GM12878 (cell line): ENCODE results near the gene CACNA2D2. TPM values are rescaled to one million over a fixed set of nuclear protein-coding genes. Genes with fewer than 3 reads are reported as not detected.

Experiments used
- ATAC-seq: fragments of 200-7000 bp; cut with Tn5 transposase; 3 replicates; pipeline ENCODE4 v1.9.1; 2020; ENCODE audit warnings: mild to moderate bottlenecking, moderate library complexity
- BruUV-seq: library from RNA; stranded (reverse); fragments of 400-500 nt; replicated peaks from 2 replicates; lab custom pipeline; 2021; lab: Mats Ljungman, UMichigan
- CTCF ChIA-PET: fragments of 300-600 bp; sonication (Branson Sonifier 250); formaldehyde crosslinking; extraction: SDS; loops from one replicate; lab custom pipeline; 2021; ENCODE audit warnings: inconsistent platforms; lab: Yijun Ruan, JAX
- POLR2A ChIA-PET: fragments of 350-600 bp; formaldehyde crosslinking; extraction: SDS; loops from one replicate; lab custom pipeline; 2021; ENCODE audit warnings: inconsistent platforms; lab: Charles Lee
- RAD21 ChIA-PET: fragments of 300-600 bp; sonication (Branson Sonifier 250); formaldehyde crosslinking; loops from one replicate; lab custom pipeline; 2023; ENCODE audit warnings: antibody characterized with exemption; ENCODE audit not compliant: unreplicated experiment; lab: Charles Lee
- SMC1A ChIA-PET: fragments of 300-600 bp; sonication (Branson Sonifier 250); formaldehyde crosslinking; loops from one replicate; lab custom pipeline; 2023; ENCODE audit not compliant: unreplicated experiment, uncharacterized antibody; lab: Charles Lee
- DNase-seq: peaks from one replicate; pipeline ENCODE4 v3.0.0-alpha.2; 2011; ENCODE audit warnings: low read depth, low spot score
- FAIRE-seq: peaks from 3 replicates; lab custom pipeline; 2011; peaks lifted over from hg19 to GRCh38; lab: Jason Lieb, UNC
- H2AFZ ChIP-seq: 2 replicates; pipeline ENCODE4 v1.6.0; 2011; ENCODE audit warnings: low read depth, low read length, control low read depth; ENCODE audit not compliant: control insufficient read depth
- H3K27ac ChIP-seq: 2 replicates; pipeline ENCODE4 v1.5.1; 2011; ENCODE audit warnings: control low read depth; ENCODE audit not compliant: control insufficient read depth, insufficient read depth
- H3K27me3 ChIP-seq, 2 experiments: replicated peaks in 1 of 2; 2 replicates each; pipeline versions ENCODE4 v1.6.0 to v1.6.1; 2011; ENCODE audit warnings: low read length in 1 of 2; ENCODE audit not compliant: control insufficient read depth in 2 of 2, insufficient read depth in 2 of 2
- H3K36me3 ChIP-seq, 2 experiments: 2 replicates each; pipeline ENCODE4 v1.5.1; 2011; ENCODE audit warnings: low read length in 1 of 2; ENCODE audit not compliant: control insufficient read depth in 2 of 2, insufficient read depth in 2 of 2
- H3K4me1 ChIP-seq: 2 replicates; pipeline ENCODE4 v1.6.1; 2011; ENCODE audit warnings: mild to moderate bottlenecking, low read length, moderate library complexity, mixed read lengths; ENCODE audit not compliant: control insufficient read depth, insufficient read depth
- H3K4me2 ChIP-seq: 2 replicates; pipeline ENCODE4 v1.6.0; 2011; ENCODE audit warnings: control low read depth; ENCODE audit not compliant: control insufficient read depth, insufficient read depth
- H3K4me3 ChIP-seq: fragments of 200-600 bp; sonication (generic); 2 replicates; pipeline ENCODE4 v1.5.1; 2016
- H3K79me2 ChIP-seq: 2 replicates; pipeline ENCODE4 v1.6.0; 2011; ENCODE audit warnings: low read length; ENCODE audit not compliant: control insufficient read depth, insufficient read depth
- H3K9ac ChIP-seq: 2 replicates; pipeline ENCODE4 v1.8.0; 2011; ENCODE audit warnings: low read length, control low read depth, mixed read lengths; ENCODE audit not compliant: control insufficient read depth, insufficient read depth
- H3K9me3 ChIP-seq: replicated peaks from 3 replicates; pipeline ENCODE4 v1.5.1; 2011; ENCODE audit warnings: mild to moderate bottlenecking, low read length; ENCODE audit not compliant: control insufficient read depth, insufficient read depth
- H4K20me1 ChIP-seq: 2 replicates; pipeline ENCODE4 v1.6.0; 2011; ENCODE audit not compliant: control insufficient read depth, insufficient read depth
- BCL11A ChIP-seq: IDR thresholded peaks from 2 replicates; pipeline ENCODE4 v1.6.1; 2011; ENCODE audit warnings: low read depth, low read length
- FOXM1 ChIP-seq: IDR thresholded peaks from 2 replicates; pipeline ENCODE4 v1.6.1; 2012; ENCODE audit warnings: low read depth, mild to moderate bottlenecking, inconsistent platforms, low read length, moderate library complexity
- MTA2 ChIP-seq: fragments of 450-650 bp; IDR thresholded peaks from 2 replicates; pipeline ENCODE4 v1.6.1; 2016; ENCODE audit warnings: low read depth, mild to moderate bottlenecking, moderate library complexity
- POU2F2 ChIP-seq: IDR thresholded peaks from 3 replicates; pipeline ENCODE4 v1.6.1; 2011; ENCODE audit warnings: low read depth, mild to moderate bottlenecking, low read length, borderline replicate concordance
- SIX5 ChIP-seq: IDR thresholded peaks from 2 replicates; pipeline ENCODE4 v1.6.1; 2011; ENCODE audit warnings: mild to moderate bottlenecking, low read depth, low read length, moderate library complexity; ENCODE audit not compliant: severe bottlenecking
- SMAD5 ChIP-seq: IDR thresholded peaks from 2 replicates; pipeline ENCODE4 v1.6.1; 2016; ENCODE audit warnings: antibody characterized with exemption, low read depth
- TCF12 ChIP-seq: IDR thresholded peaks from 2 replicates; pipeline ENCODE4 v1.6.1; 2011; ENCODE audit warnings: low read depth, mild to moderate bottlenecking, low read length
- WGBS: methylation state at CpG from one replicate; pipeline ENCODE4 v1.1.6; 2016; ENCODE audit warnings: low lambda C conversion rate; ENCODE audit not compliant: insufficient replicate concordance, insufficient coverage; ENCODE audit errors: missing lambda C conversion rate; 5-methylcytosine and 5-hydroxymethylcytosine counted together
- in situ Hi-C: fragments of 300-500 bp; cut with MboI; formaldehyde crosslinking; loops from 9 replicates; pipeline ENCODE4 v1.14.3; 2018; ENCODE audit warnings: mixed read lengths
- intact Hi-C: fragments of 100-400 bp; cut with micrococcal nuclease; formaldehyde crosslinking; loops from one replicate; pipeline ENCODE4 v1.14.2; 2022; ENCODE audit not compliant: unreplicated experiment
- polyA plus RNA-seq, 11 experiments: library from polyadenylated mRNA; depleted of rRNA in 4 of 11; unstranded in 6 of 11; stranded (reverse) in 5 of 11; fragments of >200 nt; fragmentation: Nextera tagmentation in 4 of 11; fragmentation: Illumina TruSeq in 1 of 11; extraction: Ambion mirVana in 4 of 11; extraction: Trizol in 1 of 11; gene quantifications; 1 replicate in 1 of 11; 2 replicates in 10 of 11; pipeline versions ENCODE4 v1.2.1 to v1.2.3, GENCODE V29; 2011 to 2016; ENCODE audit warnings: inconsistent platforms in 2 of 11, missing spikeins in 2 of 11, low read depth in 1 of 11
- total RNA-seq, 4 experiments: library from RNA; depleted of rRNA in 3 of 4; stranded (reverse); fragments of >200 nt in 3 of 4; fragmentation: Illumina TruSeq in 1 of 4; extraction: Trizol in 1 of 4; gene quantifications; 2 replicates each; pipeline versions ENCODE4 v1.2.1 to v1.2.3, GENCODE V29; 2013 to 2021
- TF ChIP-seq, protein P1 (sequence below): IDR thresholded peaks from 2 replicates; pipeline ENCODE4 v1.6.1; 2011; ENCODE audit warnings: low read depth, low read length, improper control_type of control experiment, borderline replicate concordance
- TF ChIP-seq, protein P2 (sequence below): fragments of 450-650 bp; formaldehyde crosslinking; IDR thresholded peaks from 2 replicates; pipeline ENCODE4 v1.5.0; 2022; ENCODE audit warnings: mild to moderate bottlenecking, missing genetic modification characterization
- TF ChIP-seq, protein P3 (sequence below): fragments of 450-650 bp; IDR thresholded peaks from 2 replicates; pipeline ENCODE4 v1.6.1; 2016; ENCODE audit warnings: mild to moderate bottlenecking, moderate library complexity, borderline replicate concordance
- TF ChIP-seq, protein P4 (sequence below): fragments of 450-650 bp; formaldehyde crosslinking; IDR thresholded peaks from 2 replicates; pipeline ENCODE4 v1.4.0; 2022; ENCODE audit warnings: mild to moderate bottlenecking, moderate library complexity

Gene CACNA2D2
- total and polyA plus RNA-seq, 10 of the 15 experiments (the other 5 are each of a cell fraction or from before 2014, with no cell fraction given), result 0.03 to 0.07 TPM; not detected in 8

DNA sequence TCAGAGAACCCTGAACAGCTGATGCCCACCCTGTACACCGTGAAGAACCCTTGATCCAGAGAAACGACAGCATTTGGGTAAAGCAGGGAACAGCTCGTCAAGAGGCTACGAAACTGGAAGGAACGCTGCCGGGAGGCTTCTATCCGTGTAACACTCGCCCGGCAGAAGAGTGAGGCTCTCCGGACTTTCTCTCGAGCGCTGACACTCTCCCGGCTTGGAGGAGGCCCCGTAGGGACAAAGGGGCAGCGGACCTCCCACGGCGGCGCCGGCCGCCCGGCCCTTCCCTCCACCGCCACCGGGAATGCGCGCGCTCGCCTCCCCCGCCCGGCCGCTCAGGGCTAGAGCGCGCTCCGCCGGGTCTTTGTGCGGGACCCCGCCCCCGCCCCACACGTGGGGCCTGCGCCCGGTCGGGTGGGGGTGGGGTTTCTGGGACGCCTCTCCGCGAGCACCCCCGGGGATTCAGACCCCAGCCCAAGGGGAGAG is 182.5 kb downstream of the CACNA2D2 start:
- H3K4me1 ChIP-seq, result peaks cover 23% of the 10 kb centered on the region
- WGBS, result under 1% methylated on average over 38 of the region's 45 CpGs
- FAIRE-seq, result no peak
- no peak for TF ChIP-seq FOXM1
- no peak for TF ChIP-seq MTA2
- no peak for TF ChIP-seq BCL11A
- no peak for TF ChIP-seq SMAD5
- TF ChIP-seq, protein P1, sequence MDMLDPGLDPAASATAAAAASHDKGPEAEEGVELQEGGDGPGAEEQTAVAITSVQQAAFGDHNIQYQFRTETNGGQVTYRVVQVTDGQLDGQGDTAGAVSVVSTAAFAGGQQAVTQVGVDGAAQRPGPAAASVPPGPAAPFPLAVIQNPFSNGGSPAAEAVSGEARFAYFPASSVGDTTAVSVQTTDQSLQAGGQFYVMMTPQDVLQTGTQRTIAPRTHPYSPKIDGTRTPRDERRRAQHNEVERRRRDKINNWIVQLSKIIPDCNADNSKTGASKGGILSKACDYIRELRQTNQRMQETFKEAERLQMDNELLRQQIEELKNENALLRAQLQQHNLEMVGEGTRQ, result peak; percentile 10
- TF ChIP-seq TCF12, result no peak
- TF ChIP-seq, protein P2, sequence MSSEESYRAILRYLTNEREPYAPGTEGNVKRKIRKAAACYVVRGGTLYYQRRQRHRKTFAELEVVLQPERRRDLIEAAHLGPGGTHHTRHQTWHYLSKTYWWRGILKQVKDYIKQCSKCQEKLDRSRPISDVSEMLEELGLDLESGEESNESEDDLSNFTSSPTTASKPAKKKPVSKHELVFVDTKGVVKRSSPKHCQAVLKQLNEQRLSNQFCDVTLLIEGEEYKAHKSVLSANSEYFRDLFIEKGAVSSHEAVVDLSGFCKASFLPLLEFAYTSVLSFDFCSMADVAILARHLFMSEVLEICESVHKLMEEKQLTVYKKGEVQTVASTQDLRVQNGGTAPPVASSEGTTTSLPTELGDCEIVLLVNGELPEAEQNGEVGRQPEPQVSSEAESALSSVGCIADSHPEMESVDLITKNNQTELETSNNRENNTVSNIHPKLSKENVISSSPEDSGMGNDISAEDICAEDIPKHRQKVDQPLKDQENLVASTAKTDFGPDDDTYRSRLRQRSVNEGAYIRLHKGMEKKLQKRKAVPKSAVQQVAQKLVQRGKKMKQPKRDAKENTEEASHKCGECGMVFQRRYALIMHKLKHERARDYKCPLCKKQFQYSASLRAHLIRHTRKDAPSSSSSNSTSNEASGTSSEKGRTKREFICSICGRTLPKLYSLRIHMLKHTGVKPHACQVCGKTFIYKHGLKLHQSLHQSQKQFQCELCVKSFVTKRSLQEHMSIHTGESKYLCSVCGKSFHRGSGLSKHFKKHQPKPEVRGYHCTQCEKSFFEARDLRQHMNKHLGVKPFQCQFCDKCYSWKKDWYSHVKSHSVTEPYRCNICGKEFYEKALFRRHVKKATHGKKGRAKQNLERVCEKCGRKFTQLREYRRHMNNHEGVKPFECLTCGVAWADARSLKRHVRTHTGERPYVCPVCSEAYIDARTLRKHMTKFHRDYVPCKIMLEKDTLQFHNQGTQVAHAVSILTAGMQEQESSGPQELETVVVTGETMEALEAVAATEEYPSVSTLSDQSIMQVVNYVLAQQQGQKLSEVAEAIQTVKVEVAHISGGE, result no peak
- TF ChIP-seq, protein P3, sequence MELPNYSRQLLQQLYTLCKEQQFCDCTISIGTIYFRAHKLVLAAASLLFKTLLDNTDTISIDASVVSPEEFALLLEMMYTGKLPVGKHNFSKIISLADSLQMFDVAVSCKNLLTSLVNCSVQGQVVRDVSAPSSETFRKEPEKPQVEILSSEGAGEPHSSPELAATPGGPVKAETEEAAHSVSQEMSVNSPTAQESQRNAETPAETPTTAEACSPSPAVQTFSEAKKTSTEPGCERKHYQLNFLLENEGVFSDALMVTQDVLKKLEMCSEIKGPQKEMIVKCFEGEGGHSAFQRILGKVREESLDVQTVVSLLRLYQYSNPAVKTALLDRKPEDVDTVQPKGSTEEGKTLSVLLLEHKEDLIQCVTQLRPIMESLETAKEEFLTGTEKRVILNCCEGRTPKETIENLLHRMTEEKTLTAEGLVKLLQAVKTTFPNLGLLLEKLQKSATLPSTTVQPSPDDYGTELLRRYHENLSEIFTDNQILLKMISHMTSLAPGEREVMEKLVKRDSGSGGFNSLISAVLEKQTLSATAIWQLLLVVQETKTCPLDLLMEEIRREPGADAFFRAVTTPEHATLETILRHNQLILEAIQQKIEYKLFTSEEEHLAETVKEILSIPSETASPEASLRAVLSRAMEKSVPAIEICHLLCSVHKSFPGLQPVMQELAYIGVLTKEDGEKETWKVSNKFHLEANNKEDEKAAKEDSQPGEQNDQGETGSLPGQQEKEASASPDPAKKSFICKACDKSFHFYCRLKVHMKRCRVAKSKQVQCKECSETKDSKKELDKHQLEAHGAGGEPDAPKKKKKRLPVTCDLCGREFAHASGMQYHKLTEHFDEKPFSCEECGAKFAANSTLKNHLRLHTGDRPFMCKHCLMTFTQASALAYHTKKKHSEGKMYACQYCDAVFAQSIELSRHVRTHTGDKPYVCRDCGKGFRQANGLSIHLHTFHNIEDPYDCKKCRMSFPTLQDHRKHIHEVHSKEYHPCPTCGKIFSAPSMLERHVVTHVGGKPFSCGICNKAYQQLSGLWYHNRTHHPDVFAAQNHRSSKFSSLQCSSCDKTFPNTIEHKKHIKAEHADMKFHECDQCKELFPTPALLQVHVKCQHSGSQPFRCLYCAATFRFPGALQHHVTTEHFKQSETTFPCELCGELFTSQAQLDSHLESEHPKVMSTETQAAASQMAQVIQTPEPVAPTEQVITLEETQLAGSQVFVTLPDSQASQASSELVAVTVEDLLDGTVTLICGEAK, result no peak
- TF ChIP-seq SIX5, result no peak
- TF ChIP-seq POU2F2, result no peak
- TF ChIP-seq, protein P4, sequence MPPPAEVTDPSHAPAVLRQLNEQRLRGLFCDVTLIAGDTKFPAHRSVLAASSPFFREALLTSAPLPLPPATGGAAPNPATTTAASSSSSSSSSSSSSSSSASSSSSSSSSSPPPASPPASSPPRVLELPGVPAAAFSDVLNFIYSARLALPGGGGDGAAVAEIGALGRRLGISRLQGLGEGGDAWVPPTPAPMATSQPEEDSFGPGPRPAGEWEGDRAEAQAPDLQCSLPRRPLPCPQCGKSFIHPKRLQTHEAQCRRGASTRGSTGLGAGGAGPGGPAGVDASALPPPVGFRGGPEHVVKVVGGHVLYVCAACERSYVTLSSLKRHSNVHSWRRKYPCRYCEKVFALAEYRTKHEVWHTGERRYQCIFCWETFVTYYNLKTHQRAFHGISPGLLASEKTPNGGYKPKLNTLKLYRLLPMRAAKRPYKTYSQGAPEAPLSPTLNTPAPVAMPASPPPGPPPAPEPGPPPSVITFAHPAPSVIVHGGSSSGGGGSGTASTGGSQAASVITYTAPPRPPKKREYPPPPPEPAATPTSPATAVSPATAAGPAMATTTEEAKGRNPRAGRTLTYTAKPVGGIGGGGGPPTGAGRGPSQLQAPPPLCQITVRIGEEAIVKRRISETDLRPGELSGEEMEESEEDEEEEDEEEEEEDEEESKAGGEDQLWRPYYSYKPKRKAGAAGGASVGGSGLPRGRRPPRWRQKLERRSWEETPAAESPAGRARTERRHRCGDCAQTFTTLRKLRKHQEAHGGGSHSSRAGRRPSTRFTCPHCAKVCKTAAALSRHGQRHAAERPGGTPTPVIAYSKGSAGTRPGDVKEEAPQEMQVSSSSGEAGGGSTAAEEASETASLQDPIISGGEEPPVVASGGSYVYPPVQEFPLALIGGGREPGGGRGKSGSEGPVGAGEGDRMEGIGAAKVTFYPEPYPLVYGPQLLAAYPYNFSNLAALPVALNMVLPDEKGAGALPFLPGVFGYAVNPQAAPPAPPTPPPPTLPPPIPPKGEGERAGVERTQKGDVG (CRISPR knock-in tag), result no peak

More for the DNA sequence above, 182.5 kb downstream of the CACNA2D2 start:
- H4K20me1 ChIP-seq, result no peaks in the 10 kb centered on the region
- peak overlapping the region; percentile 64 for H3K4me2 ChIP-seq
- ChIA-PET SMC1A (no interaction called here), CTCF (interaction anchor here (0.5 to 5.1 kb wide), 5 partner anchors 15 to 48 kb away, joined by 3 to 72 read pairs (median 3); partner anchors contain the start of genes HYAL3, NAA80 and RASSF1), POLR2A (interaction anchor here (0.5 to 2.0 kb wide), 5 partner anchors 15 to 1733 kb away, joined by 3 to 12 read pairs (median 4); partner anchors contain the start of genes HYAL3 and NAA80), RAD21 (interaction anchor here (0.6 to 1.6 kb wide), 7 partner anchors 16 to 232 kb away, joined by 3 to 6 read pairs (median 3); partner anchors contain the start of genes HYAL3, IFRD2, NAA80 and RBM5)
- in situ Hi-C loops (no loop called here), intact Hi-C loops (loop anchor here (1.0 kb wide), 1 partner anchor 22 kb away; the partner anchor contains the start of genes HYAL3 and NAA80)
- H3K27ac ChIP-seq, result peak overlapping the region; percentile 88
- peaks cover 5% of the 10 kb centered on the region for H3K79me2 ChIP-seq
- BruUV-seq, result no TSS peak
- no peaks in the 10 kb centered on the region for H3K27me3 ChIP-seq
- peak overlapping the region; percentile 70 for H3K4me3 ChIP-seq
- ATAC-seq, result peak; percentile 74
- H3K36me3 ChIP-seq, result peaks cover 2 to 4% of the 10 kb centered on the region in 2 experiments; a peak in 2 of 4 replicates
- peak overlapping the region; percentile 83 for H3K9ac ChIP-seq
- peak overlapping the region; percentile 92 for H2AFZ ChIP-seq
- no peak for DNase-seq
- H3K9me3 ChIP-seq, result no peaks in the 10 kb centered on the region
